ENCODE results near the gene NFIB.

NFIB gene

GRCh38 chr9:14318934-14319580 lies 5.1 kb upstream of the NFIB start:
- no peak for DNase-seq

- no peak for DNase-seq
Observed at GRCh38 chr9:14318361-14318760, 4.4 kb upstream of the NFIB start.

- DNase-seq: no peak
Observed at GRCh38 chr9:14317667-14318320, 3.9 kb upstream of the NFIB start.

GRCh38 chr9:14316602-14317300 lies 2.8 kb upstream of the NFIB start:
- DNase-seq: no peak

GRCh38 chr9:14315875-14316601 lies 2.1 kb upstream of the NFIB start:
- peak; percentile 79 for DNase-seq

- DNase-seq: peak; percentile 77
Observed at GRCh38 chr9:14314929-14315874, 1.3 kb upstream of the NFIB start.

GRCh38 chr9:14314424-14314928 lies 535 bp upstream of the NFIB start:
- DNase-seq: peak; percentile 84

- DNase-seq: peak; percentile 85
Observed at GRCh38 chr9:14313378-14313940, 482 bp downstream of the NFIB start.

- peak; percentile 79 for DNase-seq
Observed at GRCh38 chr9:14312719-14313377, 1.1 kb downstream of the NFIB start.

GRCh38 chr9:14311956-14312685 lies 1.8 kb downstream of the NFIB start:
- no peak for DNase-seq

GRCh38 chr9:14311171-14311949 lies 2.6 kb downstream of the NFIB start:
- DNase-seq: no peak

- DNase-seq: no peak
Observed at GRCh38 chr9:14310311-14310710, 3.6 kb downstream of the NFIB start.

GRCh38 chr9:14309403-14309802 lies 4.5 kb downstream of the NFIB start:
- DNase-seq: no peak

GRCh38 chr9:14308853-14309145 lies 5.1 kb downstream of the NFIB start:
- DNase-seq: no peak

- no peak for DNase-seq
Observed at GRCh38 chr9:14307989-14308852, 5.7 kb downstream of the NFIB start.

GRCh38 chr9:14306672-14307660 lies 7.0 kb downstream of the NFIB start:
- no peak for DNase-seq

- no peak for DNase-seq
Observed at GRCh38 chr9:14306188-14306587, 7.8 kb downstream of the NFIB start.

GRCh38 chr9:14304259-14304658 lies 9.7 kb downstream of the NFIB start:
- no peak for DNase-seq

All from retina (tissue), 1 donor.